Thyroid gland (tissue), 4 donors: Measurements from ENCODE around the gene STEAP1B. TPM values are rescaled to one million over a fixed set of nuclear protein-coding genes. Genes with fewer than 3 reads are reported as not detected.

Experiments used
- DNase-seq, 2 donors: peaks; one replicate each; pipeline ENCODE4 v3.0.0-alpha.2; 2019
- H3K27ac ChIP-seq, 3 donors: fragments of 200-600 bp; sonication (generic); 1 replicate in 2 of 3; 2 replicates in 1 of 3; pipeline ENCODE4 v1.5.1; 2016 to 2019; ENCODE audit warnings: mild to moderate bottlenecking in 1 of 3, moderate library complexity in 1 of 3
- H3K27me3 ChIP-seq: fragments of 200-600 bp; sonication (generic); one replicate; pipeline ENCODE4 v1.5.1; 2019
- H3K36me3 ChIP-seq, 2 donors: fragments of 200-600 bp; sonication (generic); one replicate each; pipeline ENCODE4 v1.5.1; 2016 to 2019
- H3K4me1 ChIP-seq, 2 donors: fragments of 200-600 bp; sonication (generic); one replicate each; pipeline ENCODE4 v1.5.1; 2017 to 2019
- H3K4me3 ChIP-seq, 3 donors: fragments of 200-600 bp; sonication (generic); replicated peaks in 1 of 3; 1 replicate in 2 of 3; 2 replicates in 1 of 3; pipeline ENCODE4 v1.5.1; 2016; ENCODE audit warnings: mild to moderate bottlenecking in 1 of 3
- H3K9me3 ChIP-seq: fragments of 200-600 bp; sonication (generic); one replicate; pipeline ENCODE4 v1.5.1; 2017
- CTCF ChIP-seq, 6 experiments: fragments of 200-600 bp in 3 of 6; fragments of 450-650 bp in 3 of 6; sonication (generic) in 3 of 6; IDR thresholded peaks; one replicate each; pipeline ENCODE4 v1.5.1; 2016 to 2019; ENCODE audit warnings: antibody characterized with exemption in 6 of 6, mild to moderate bottlenecking in 2 of 6, inconsistent platforms in 1 of 6, moderate library complexity in 1 of 6
- POLR2A ChIP-seq, 2 donors: fragments of 450-650 bp; IDR thresholded peaks; one replicate each; pipeline ENCODE4 v1.6.1; 2017; ENCODE audit warnings: antibody characterized with exemption in 2 of 2, mild to moderate bottlenecking in 2 of 2, moderate library complexity in 1 of 2
- WGBS, 2 donors: methylation state at CpG; one replicate each; pipeline ENCODE4 v1.1.5; 2017; 5-methylcytosine and 5-hydroxymethylcytosine counted together
- intact Hi-C: fragments of 100-400 bp; cut with DNase I; formaldehyde crosslinking; loops from one replicate; pipeline ENCODE4 v1.15.1; 2023
- total RNA-seq, 4 donors: library from RNA; depleted of rRNA; stranded (reverse); fragments of >200 nt; gene quantifications; one replicate each; pipeline ENCODE4 v1.2.3, GENCODE V29; 2016

The STEAP1B gene
- total RNA-seq, 4 donors from 2014 or later, result 0.33 to 0.40 TPM; not detected in 2

GRCh38 chr7:22447762-22448161, 52.2 kb downstream of the STEAP1B start:
- DNase-seq, result no peak
- Histone ChIP-seq H3K9me3 (no peaks in the 10 kb centered on the region), H3K27me3 (no peaks in the 10 kb centered on the region), H3K4me3 (no peak overlapping the region), H3K4me1 (peaks cover 0 to 19% of the 10 kb centered on the region in 2 donors), H3K36me3 (no peaks in the 10 kb centered on the region), H3K27ac (no peak overlapping the region)
- intact Hi-C loops, result no loop called here
- 90 to 95% methylated on average over 3 of the region's 3 CpGs for WGBS, 2 donors
- TF ChIP-seq CTCF (IDR thresholded peaks at IDR 0.05) (no peak), POLR2A (IDR thresholded peaks at IDR 0.05) (no peak)

GRCh38 chr7:22447008-22447407, 53.0 kb downstream of the STEAP1B start:
- H3K27ac ChIP-seq, result no peak overlapping the region
- no peaks in the 10 kb centered on the region for H3K27me3 ChIP-seq
- intact Hi-C loops, result no loop called here
- H3K9me3 ChIP-seq, result no peaks in the 10 kb centered on the region
- no peaks in the 10 kb centered on the region for H3K36me3 ChIP-seq
- TF ChIP-seq CTCF (IDR thresholded peaks at IDR 0.05), result no peak
- no peak for TF ChIP-seq POLR2A (IDR thresholded peaks at IDR 0.05)
- H3K4me3 ChIP-seq, result no peak overlapping the region
- DNase-seq, result no peak
- peaks cover 0 to 19% of the 10 kb centered on the region in 2 donors for H3K4me1 ChIP-seq

- no peak for TF ChIP-seq CTCF (IDR thresholded peaks at IDR 0.05)
- TF ChIP-seq POLR2A (IDR thresholded peaks at IDR 0.05), result no peak
- no peak overlapping the region for H3K27ac ChIP-seq
These were observed 54.1 kb downstream of the STEAP1B start for GRCh38 chr7:22445853-22446252.

GRCh38 chr7:22445140-22445743, 54.7 kb downstream of the STEAP1B start:
- no peak overlapping the region for H3K27ac ChIP-seq
- intact Hi-C loops, result no loop called here
- no peaks in the 10 kb centered on the region for H3K27me3 ChIP-seq
- H3K4me3 ChIP-seq, result no peak overlapping the region
- H3K36me3 ChIP-seq, result no peaks in the 10 kb centered on the region
- no peak for TF ChIP-seq CTCF (IDR thresholded peaks at IDR 0.05)
- TF ChIP-seq POLR2A (IDR thresholded peaks at IDR 0.05), result no peak
- 25 to 61% methylated on average over 12 to 14 of the region's 14 CpGs for WGBS, 2 donors
- peaks cover 0 to 18% of the 10 kb centered on the region in 2 donors for H3K4me1 ChIP-seq
- peak; percentile 59 to 66 for DNase-seq
- no peaks in the 10 kb centered on the region for H3K9me3 ChIP-seq

More at GRCh38 chr7:22445853-22446252, 54.1 kb downstream of the STEAP1B start:
- Histone ChIP-seq H3K9me3 (no peaks in the 10 kb centered on the region), H3K4me3 (no peak overlapping the region), H3K36me3 (no peaks in the 10 kb centered on the region), H3K4me1 (peaks cover 0 to 19% of the 10 kb centered on the region in 2 donors), H3K27me3 (no peaks in the 10 kb centered on the region)
- intact Hi-C loops, result no loop called here
- no peak for DNase-seq
- WGBS, 2 donors, result 59 to 83% methylated on average over 3 of the region's 3 CpGs

- intact Hi-C loops, result no loop called here
- H3K36me3 ChIP-seq, result no peaks in the 10 kb centered on the region
- peak; percentile 53 to 59 for DNase-seq
- no peak overlapping the region for H3K27ac ChIP-seq
- peaks cover 0 to 15% of the 10 kb centered on the region in 2 donors for H3K4me1 ChIP-seq
- no peaks in the 10 kb centered on the region for H3K9me3 ChIP-seq
- H3K27me3 ChIP-seq, result no peaks in the 10 kb centered on the region
- 66 to 67% methylated on average over 13 of the region's 13 CpGs for WGBS, 2 donors
- H3K4me3 ChIP-seq, result no peak overlapping the region
- TF ChIP-seq CTCF (IDR thresholded peaks at IDR 0.05), result no peak
- no peak for TF ChIP-seq POLR2A (IDR thresholded peaks at IDR 0.05)
These were observed 55.6 kb downstream of the STEAP1B start for GRCh38 chr7:22444181-22444971.
